ENCODE results near the gene KRTAP10-11.
"Not testable (repeated sequence)": the region's sequence is repeated elsewhere in the genome, so short reads cannot be mapped to it uniquely, and the experiment has no call there.

Gene KRTAP10-11

DNA sequence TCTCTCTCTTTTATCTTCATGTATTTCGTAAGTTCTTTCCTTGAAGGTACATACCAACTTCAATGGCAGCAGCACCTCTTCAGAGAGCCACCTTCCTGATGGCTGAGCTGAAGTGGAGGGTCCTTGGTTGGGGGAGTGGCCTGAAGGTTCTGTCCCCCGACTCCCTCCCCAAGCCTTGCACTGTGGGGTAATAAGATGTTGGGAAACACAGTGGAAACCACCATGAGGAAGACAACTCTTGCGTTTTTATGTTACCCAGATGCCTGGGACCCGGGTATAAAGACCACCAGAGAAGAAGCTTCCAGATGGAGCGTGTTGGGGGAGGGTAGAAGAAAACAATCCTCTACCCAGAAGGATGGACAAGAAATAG lies 12.3 kb downstream of the KRTAP10-11 start:
- no peak overlapping the region for H2AK5ac ChIP-seq (ENCODE audit: low read length)
- no peak overlapping the region for H4K8ac ChIP-seq (ENCODE audit: low read depth, low read length)
- no peak overlapping the region for H3K4me2 ChIP-seq (ENCODE audit: low read length)
- H2BK5ac ChIP-seq (ENCODE audit: low read depth, low read length, poor library complexity) = no peak overlapping the region
- H3K9ac ChIP-seq (ENCODE audit: low read length) = no peak overlapping the region
- no peak overlapping the region for H4K12ac ChIP-seq (ENCODE audit: low read depth, low read length)
- no peaks in the 10 kb centered on the region for H3K79me1 ChIP-seq (ENCODE audit: low read length)
- no CpG with 5 or more reads among the region's 5 CpGs for WGBS (ENCODE audit: extremely low coverage, insufficient coverage, insufficient read length)
- H2BK12ac ChIP-seq (ENCODE audit: low read length) = no peak overlapping the region
- H3K14ac ChIP-seq (ENCODE audit: low read length) = no peak overlapping the region
- no peak overlapping the region for H3K27ac ChIP-seq (ENCODE audit: low read depth, low read length)
- no peak overlapping the region for H3K23ac ChIP-seq (ENCODE audit: low read length)
- H3K4me3 ChIP-seq (ENCODE audit: low read depth, low read length) = no peak overlapping the region
- no peak overlapping the region for H3K4ac ChIP-seq (ENCODE audit: low read depth, low read length)
- no peak for DNase-seq
- no peak overlapping the region for H2AFZ ChIP-seq (ENCODE audit: insufficient read depth, low read length, poor library complexity)
- no peaks in the 10 kb centered on the region for H3K27me3 ChIP-seq (ENCODE audit: insufficient read depth, low read length)
- H3K18ac ChIP-seq (ENCODE audit: low read length) = no peak overlapping the region
- H3K4me1 ChIP-seq (ENCODE audit: control insufficient read depth in 1 of 2, insufficient read depth in 2 of 2, low read length in 2 of 2) = peaks cover 2 to 7% of the 10 kb centered on the region in 2 experiments
- no peak overlapping the region for H4K91ac ChIP-seq (ENCODE audit: low read depth, low read length)
- H3K9me3 ChIP-seq (ENCODE audit: insufficient read depth, low read depth, low read length) = peaks cover 11% of the 10 kb centered on the region
- no peaks in the 10 kb centered on the region for H3K79me2 ChIP-seq (ENCODE audit: control insufficient read depth, insufficient read depth, low read length, poor library complexity)
- no peak overlapping the region for H2BK120ac ChIP-seq (ENCODE audit: insufficient read depth, low read length, poor library complexity)
- no peaks in the 10 kb centered on the region for H3K36me3 ChIP-seq (ENCODE audit: control insufficient read depth in 1 of 2, insufficient read depth in 2 of 2, low read length in 2 of 2)

DNA sequence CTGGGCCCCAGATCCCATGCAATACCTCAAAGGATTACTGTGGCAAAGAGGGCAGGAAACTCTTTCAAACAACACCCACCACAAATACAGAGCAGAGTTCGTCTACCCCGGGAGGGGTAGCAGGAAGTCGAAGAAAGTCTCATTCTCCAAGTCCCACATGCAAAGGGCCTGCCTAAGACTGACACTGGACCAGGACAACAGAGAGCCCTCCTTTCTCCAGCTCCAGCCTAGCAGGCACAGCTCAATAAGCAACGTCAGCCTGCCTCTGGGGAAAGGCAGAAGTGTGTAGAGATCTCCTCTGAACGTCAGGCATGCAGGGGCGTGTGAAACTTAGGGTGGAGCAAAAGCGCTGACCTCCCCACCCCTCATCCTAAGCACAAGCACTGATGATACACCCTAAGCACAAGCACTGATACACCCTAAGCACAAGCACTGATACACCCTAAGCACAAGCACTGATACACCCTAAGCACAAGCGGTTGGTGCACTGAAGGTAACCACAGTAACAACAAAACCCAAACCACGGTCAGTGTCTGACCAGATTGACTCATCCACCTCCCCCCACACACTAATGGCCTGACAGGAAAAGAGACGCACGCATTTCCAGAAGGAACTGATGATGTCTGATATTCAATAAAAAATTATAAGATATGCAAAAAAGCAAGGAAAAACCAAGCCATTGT lies 12.8 kb downstream of the KRTAP10-11 start:
- Histone ChIP-seq H3K27me3 (ENCODE audit: insufficient read depth, low read length) (no peaks in the 10 kb centered on the region), H3K9me3 (ENCODE audit: insufficient read depth, low read depth, low read length) (peaks cover 11% of the 10 kb centered on the region), H3K4ac (ENCODE audit: low read depth, low read length) (no peak overlapping the region), H3K18ac (ENCODE audit: low read length) (no peak overlapping the region), H2AK5ac (ENCODE audit: low read length) (no peak overlapping the region), H2BK12ac (ENCODE audit: low read length) (no peak overlapping the region), H3K9ac (ENCODE audit: low read length) (no peak overlapping the region), H4K8ac (ENCODE audit: low read depth, low read length) (peak overlapping the region; percentile 50), H3K79me1 (ENCODE audit: low read length) (no peaks in the 10 kb centered on the region), H3K79me2 (ENCODE audit: control insufficient read depth, insufficient read depth, low read length, poor library complexity) (no peaks in the 10 kb centered on the region), H3K4me2 (ENCODE audit: low read length) (no peak overlapping the region), H3K4me1 (ENCODE audit: control insufficient read depth in 1 of 2, insufficient read depth in 2 of 2, low read length in 2 of 2) (peaks cover 2 to 7% of the 10 kb centered on the region in 2 experiments), H3K23ac (ENCODE audit: low read length) (no peak overlapping the region), H4K12ac (ENCODE audit: low read depth, low read length) (no peak overlapping the region), H2BK5ac (ENCODE audit: low read depth, low read length, poor library complexity) (no peak overlapping the region), H3K27ac (ENCODE audit: low read depth, low read length) (no peak overlapping the region), H3K4me3 (ENCODE audit: low read depth, low read length) (no peak overlapping the region), H3K36me3 (ENCODE audit: control insufficient read depth in 1 of 2, insufficient read depth in 2 of 2, low read length in 2 of 2) (no peaks in the 10 kb centered on the region), H2AFZ (ENCODE audit: insufficient read depth, low read length, poor library complexity) (no peak overlapping the region), H2BK120ac (ENCODE audit: insufficient read depth, low read length, poor library complexity) (peak overlapping the region; percentile 55), H3K14ac (ENCODE audit: low read length) (no peak overlapping the region), H4K91ac (ENCODE audit: low read depth, low read length) (no peak overlapping the region)
- WGBS (ENCODE audit: extremely low coverage, insufficient coverage, insufficient read length) = no CpG with 5 or more reads among the region's 11 CpGs
- no peak for DNase-seq

DNA sequence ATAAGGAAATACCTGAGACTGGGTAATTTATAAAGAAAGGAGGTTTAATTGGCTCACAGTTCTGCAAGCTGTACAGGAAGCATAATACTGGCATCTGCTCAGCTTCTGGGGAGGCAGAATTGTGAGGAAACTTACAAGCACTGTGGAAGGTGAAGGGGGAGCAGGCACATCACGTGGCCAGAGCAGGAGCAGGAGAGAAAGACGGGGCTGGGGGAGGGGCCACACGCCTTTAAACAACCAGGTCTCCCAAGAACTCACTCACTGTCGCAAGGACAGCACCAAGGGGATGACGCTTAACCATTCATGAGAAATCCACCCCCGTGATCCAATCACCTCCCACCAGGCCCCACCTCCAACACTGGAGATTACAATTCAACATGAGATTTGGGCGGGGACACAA lies 15.4 kb downstream of the KRTAP10-11 start:
- H3K27ac ChIP-seq (ENCODE audit: low read depth, low read length); DNase-seq; H3K9ac ChIP-seq (ENCODE audit: low read length); H3K4me3 ChIP-seq (ENCODE audit: low read depth, low read length); H2BK120ac ChIP-seq (ENCODE audit: insufficient read depth, low read length, poor library complexity); H2AFZ ChIP-seq (ENCODE audit: insufficient read depth, low read length, poor library complexity); H3K4ac ChIP-seq (ENCODE audit: low read depth, low read length); H4K8ac ChIP-seq (ENCODE audit: low read depth, low read length); H3K14ac ChIP-seq (ENCODE audit: low read length); H3K23ac ChIP-seq (ENCODE audit: low read length); H3K4me1 ChIP-seq (ENCODE audit: control insufficient read depth in 1 of 2, insufficient read depth in 2 of 2, low read length in 2 of 2); H3K27me3 ChIP-seq (ENCODE audit: insufficient read depth, low read length); H3K36me3 ChIP-seq (ENCODE audit: control insufficient read depth in 1 of 2, insufficient read depth in 2 of 2, low read length in 2 of 2); H2BK5ac ChIP-seq (ENCODE audit: low read depth, low read length, poor library complexity); H2AK5ac ChIP-seq (ENCODE audit: low read length); H4K91ac ChIP-seq (ENCODE audit: low read depth, low read length); H3K4me2 ChIP-seq (ENCODE audit: low read length); H3K18ac ChIP-seq (ENCODE audit: low read length); H2BK12ac ChIP-seq (ENCODE audit: low read length); H4K12ac ChIP-seq (ENCODE audit: low read depth, low read length); H3K79me1 ChIP-seq (ENCODE audit: low read length); H3K79me2 ChIP-seq (ENCODE audit: control insufficient read depth, insufficient read depth, low read length, poor library complexity): not testable (repeated sequence)
- no CpG with 5 or more reads among the region's 7 CpGs for WGBS (ENCODE audit: extremely low coverage, insufficient coverage, insufficient read length)
- H3K9me3 ChIP-seq (ENCODE audit: insufficient read depth, low read depth, low read length) = peaks cover 10% of the 10 kb centered on the region

DNA sequence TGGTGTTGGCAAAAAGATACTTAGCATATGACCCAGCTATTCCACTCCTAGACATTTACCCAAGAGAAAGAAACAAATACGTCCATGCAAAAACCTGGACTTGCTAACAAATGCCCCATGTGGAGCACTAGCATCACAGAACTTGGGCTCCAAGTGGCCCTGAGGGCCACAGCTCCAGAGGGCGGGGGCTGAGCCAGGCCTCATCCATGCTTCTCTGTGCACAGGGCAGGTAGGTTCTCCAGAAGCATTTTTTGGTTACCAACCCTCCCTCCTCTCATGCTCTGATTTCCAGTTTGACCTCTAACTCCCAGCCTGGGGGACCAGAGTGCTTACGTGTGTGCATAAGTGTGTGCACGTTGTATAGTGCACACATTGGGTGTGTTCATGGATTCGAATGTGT lies 18.5 kb downstream of the KRTAP10-11 start:
- Histone ChIP-seq H3K18ac (ENCODE audit: low read length) (no peak overlapping the region), H3K4me3 (ENCODE audit: low read depth, low read length) (no peak overlapping the region), H2AFZ (ENCODE audit: insufficient read depth, low read length, poor library complexity) (no peak overlapping the region), H2BK5ac (ENCODE audit: low read depth, low read length, poor library complexity) (no peak overlapping the region), H3K4me2 (ENCODE audit: low read length) (no peak overlapping the region), H3K36me3 (ENCODE audit: control insufficient read depth in 1 of 2, insufficient read depth in 2 of 2, low read length in 2 of 2) (no peaks in the 10 kb centered on the region), H4K8ac (ENCODE audit: low read depth, low read length) (no peak overlapping the region), H3K27ac (ENCODE audit: low read depth, low read length) (no peak overlapping the region), H3K4ac (ENCODE audit: low read depth, low read length) (no peak overlapping the region), H3K9ac (ENCODE audit: low read length) (no peak overlapping the region), H3K14ac (ENCODE audit: low read length) (no peak overlapping the region), H3K4me1 (ENCODE audit: control insufficient read depth in 1 of 2, insufficient read depth in 2 of 2, low read length in 2 of 2) (no peaks in the 10 kb centered on the region), H4K91ac (ENCODE audit: low read depth, low read length) (no peak overlapping the region), H2BK120ac (ENCODE audit: insufficient read depth, low read length, poor library complexity) (no peak overlapping the region), H2BK12ac (ENCODE audit: low read length) (no peak overlapping the region), H4K12ac (ENCODE audit: low read depth, low read length) (no peak overlapping the region), H3K9me3 (ENCODE audit: insufficient read depth, low read depth, low read length) (peaks cover 7% of the 10 kb centered on the region), H3K23ac (ENCODE audit: low read length) (no peak overlapping the region), H3K79me2 (ENCODE audit: control insufficient read depth, insufficient read depth, low read length, poor library complexity) (peaks cover 2% of the 10 kb centered on the region), H2AK5ac (ENCODE audit: low read length) (no peak overlapping the region), H3K79me1 (ENCODE audit: low read length) (no peaks in the 10 kb centered on the region), H3K27me3 (ENCODE audit: insufficient read depth, low read length) (no peaks in the 10 kb centered on the region)
- WGBS (ENCODE audit: extremely low coverage, insufficient coverage, insufficient read length) = no CpG with 5 or more reads among the region's 5 CpGs
- DNase-seq = no peak

Data from trophoblast cell (in vitro differentiated cells and primary cell).